HepG2 (cell line): ENCODE measurements around the gene ACOT8. TPM values are rescaled to one million over a fixed set of nuclear protein-coding genes. Genes with fewer than 3 reads are reported as not detected.

Experiments used
- ARNT ChIP-seq: fragments of 450-650 bp; IDR thresholded peaks from 2 replicates; pipeline ENCODE4 v1.6.1; 2017
- CAMTA2 ChIP-seq: sonication (generic); formaldehyde crosslinking; IDR thresholded peaks from 2 replicates; pipeline ENCODE4 v1.4.0; 2020; ENCODE audit warnings: mild to moderate bottlenecking, missing genetic modification reagents, borderline replicate concordance
- CBX5 ChIP-seq: sonication (generic); formaldehyde crosslinking; IDR thresholded peaks from 2 replicates; pipeline ENCODE4 v1.4.0; 2020; ENCODE audit warnings: missing genetic modification reagents, borderline replicate concordance
- CEBPB ChIP-seq: IDR thresholded peaks from 2 replicates; pipeline ENCODE4 v1.6.1; 2011; ENCODE audit warnings: low read depth, low read length, improper control_type of control experiment, borderline replicate concordance
- GFI1 ChIP-seq: sonication (generic); formaldehyde crosslinking; IDR thresholded peaks from 2 replicates; pipeline ENCODE4 v1.5.0; 2020; ENCODE audit warnings: missing genetic modification reagents, mild to moderate bottlenecking, borderline replicate concordance
- HOXA3 ChIP-seq: sonication (generic); formaldehyde crosslinking; IDR thresholded peaks from 2 replicates; pipeline ENCODE4 v1.5.0; 2020; ENCODE audit warnings: missing genetic modification reagents
- NBN ChIP-seq: fragments of 450-650 bp; conservative IDR thresholded peaks from 2 replicates; pipeline ENCODE4 v1.6.1; 2017
- PHF21A ChIP-seq: sonication (generic); formaldehyde crosslinking; IDR thresholded peaks from 2 replicates; pipeline ENCODE4 v1.5.0; 2020; ENCODE audit warnings: mild to moderate bottlenecking, missing genetic modification reagents
- SALL1 ChIP-seq: sonication (generic); formaldehyde crosslinking; IDR thresholded peaks from 2 replicates; pipeline ENCODE4 v1.8.0; 2022; ENCODE audit warnings: mild to moderate bottlenecking, missing genetic modification reagents
- SOX6 ChIP-seq, 2 experiments: fragments of 450-650 bp in 1 of 2; sonication (generic) in 1 of 2; formaldehyde crosslinking in 1 of 2; IDR thresholded peaks; 2 replicates each; pipeline versions ENCODE4 v1.4.0 to v1.6.1; 2017 to 2020; ENCODE audit warnings: antibody characterized with exemption in 1 of 2, mild to moderate bottlenecking in 1 of 2, missing genetic modification reagents in 1 of 2
- TBX3 ChIP-seq: fragments of 450-650 bp; IDR thresholded peaks from 2 replicates; pipeline ENCODE4 v1.6.1; 2017; ENCODE audit warnings: antibody characterized with exemption, mild to moderate bottlenecking, inconsistent platforms, borderline replicate concordance
- YY1 ChIP-seq: IDR thresholded peaks from 2 replicates; pipeline ENCODE4 v1.6.1; 2011; ENCODE audit warnings: low read length, low read depth, moderate library complexity, mild to moderate bottlenecking; ENCODE audit not compliant: insufficient read depth, insufficient replicate concordance
- ZKSCAN8 ChIP-seq: IDR thresholded peaks from 2 replicates; pipeline ENCODE4 v1.6.1; 2016; ENCODE audit warnings: borderline replicate concordance, missing genetic modification reagents, missing compliant biosample characterization
- ZNF143 ChIP-seq: sonication (generic); formaldehyde crosslinking; IDR thresholded peaks from 2 replicates; pipeline ENCODE4 v1.4.0; 2020; ENCODE audit warnings: missing genetic modification reagents
- ZNF30 ChIP-seq: sonication (generic); formaldehyde crosslinking; IDR thresholded peaks from 2 replicates; pipeline ENCODE4 v1.5.0; 2020; ENCODE audit warnings: mild to moderate bottlenecking, missing genetic modification reagents
- ZNF44 ChIP-seq: sonication (generic); formaldehyde crosslinking; IDR thresholded peaks from 2 replicates; pipeline ENCODE4 v1.5.1; 2020; ENCODE audit warnings: mild to moderate bottlenecking, missing genetic modification reagents
- ZNF772 ChIP-seq: sonication (generic); formaldehyde crosslinking; IDR thresholded peaks from 2 replicates; pipeline ENCODE4 v1.5.0; 2020; ENCODE audit warnings: mild to moderate bottlenecking, missing genetic modification reagents
- ZNF878 ChIP-seq: sonication (generic); formaldehyde crosslinking; IDR thresholded peaks from 2 replicates; pipeline ENCODE4 v1.8.1; 2023; ENCODE audit warnings: mild to moderate bottlenecking, missing genetic modification reagents, moderate library complexity
- ZSCAN21 ChIP-seq: sonication (generic); formaldehyde crosslinking; IDR thresholded peaks from 2 replicates; pipeline ENCODE4 v1.8.0; 2022; ENCODE audit warnings: mild to moderate bottlenecking, missing genetic modification reagents, moderate library complexity, borderline replicate concordance
- polyA plus RNA-seq, 8 experiments: library from polyadenylated mRNA; depleted of rRNA in 3 of 8; stranded (reverse) in 7 of 8; unstranded in 1 of 8; fragments of >200 nt; fragmentation: Illumina TruSeq in 4 of 8; extraction: Trizol in 4 of 8; gene quantifications; 2 replicates each; pipeline versions ENCODE4 v1.2.1 to v1.2.3, GENCODE V29; 2011 to 2016; ENCODE audit warnings: low read depth in 4 of 8, missing spikeins in 1 of 8, mixed read lengths in 1 of 8; ENCODE audit not compliant: insufficient read depth in 1 of 8
- total RNA-seq, 5 experiments: library from RNA; depleted of rRNA; stranded (reverse); fragments of >200 nt; fragmentation: Illumina TruSeq; extraction: Trizol; gene quantifications; 2 replicates each; pipeline ENCODE4 v1.2.3, GENCODE V29; 2016; ENCODE audit warnings: low read depth in 1 of 5
- TF ChIP-seq, protein P1 (sequence below): sonication (generic); formaldehyde crosslinking; IDR thresholded peaks from 2 replicates; pipeline ENCODE4 v1.8.0; 2022; ENCODE audit warnings: missing genetic modification reagents, low read depth, mild to moderate bottlenecking, borderline replicate concordance
- TF ChIP-seq, protein P2 (sequence below): sonication (generic); formaldehyde crosslinking; IDR thresholded peaks from 2 replicates; pipeline ENCODE4 v1.5.0; 2020; ENCODE audit warnings: mild to moderate bottlenecking, low read depth, missing genetic modification reagents, borderline replicate concordance
- TF ChIP-seq, protein P3 (sequence below): sonication (generic); formaldehyde crosslinking; IDR thresholded peaks from 2 replicates; pipeline ENCODE4 v1.4.0; 2020; ENCODE audit warnings: missing genetic modification reagents
- TF ChIP-seq, protein P4 (sequence below): sonication (generic); formaldehyde crosslinking; conservative IDR thresholded peaks from 2 replicates; pipeline ENCODE4 v1.4.0; 2020; ENCODE audit warnings: missing genetic modification reagents

The ACOT8 gene
- total and polyA plus RNA-seq, 2 of the 13 experiments (the other 11 are each of a cell fraction or from before 2014, with no cell fraction given): 31.4 to 45.5 TPM

DNA sequence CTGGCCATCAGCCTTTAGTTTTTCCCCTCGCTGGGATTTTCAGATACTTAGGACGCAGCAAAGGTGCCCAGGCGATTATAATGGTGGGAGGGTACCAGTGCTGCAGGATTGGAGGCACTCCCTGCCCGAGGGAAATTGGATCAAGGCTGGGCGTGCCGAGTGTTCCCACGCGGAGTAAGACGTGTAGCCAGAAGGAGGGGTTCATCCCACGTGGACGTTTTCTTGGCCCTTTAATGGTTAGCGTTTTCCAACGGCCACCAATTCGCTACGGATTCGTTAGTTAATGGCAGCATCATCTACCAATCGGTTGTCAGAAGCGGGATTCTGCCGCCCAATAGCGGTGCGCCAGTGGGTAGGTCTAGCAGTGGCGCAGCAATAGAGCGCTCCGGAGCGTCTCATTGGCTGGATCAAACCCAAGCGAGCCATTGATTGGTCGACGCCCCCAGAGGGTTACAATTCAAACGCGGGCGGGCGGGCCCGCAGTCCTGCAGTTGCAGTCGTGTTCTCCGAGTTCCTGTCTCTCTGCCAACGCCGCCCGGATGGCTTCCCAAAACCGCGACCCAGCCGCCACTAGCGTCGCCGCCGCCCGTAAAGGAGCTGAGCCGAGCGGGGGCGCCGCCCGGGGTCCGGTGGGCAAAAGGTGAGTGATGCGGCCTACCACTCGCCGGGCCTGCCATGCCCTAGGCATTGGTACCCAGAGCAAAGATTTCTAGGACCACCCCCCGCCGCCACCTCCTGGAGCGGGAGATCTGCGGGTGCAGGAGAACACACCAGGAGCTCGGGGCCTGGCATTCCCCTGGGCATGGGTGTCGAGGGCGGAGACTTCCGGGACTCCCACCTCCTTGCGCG, 44.8 kb downstream of the ACOT8 start, which contains the start of gene UBE2C (continued):
- TF ChIP-seq ZSCAN21 (CRISPR knock-in tag): peak; percentile 75
- TF ChIP-seq ZNF30 (CRISPR knock-in tag): no peak
- TF ChIP-seq, protein P1, sequence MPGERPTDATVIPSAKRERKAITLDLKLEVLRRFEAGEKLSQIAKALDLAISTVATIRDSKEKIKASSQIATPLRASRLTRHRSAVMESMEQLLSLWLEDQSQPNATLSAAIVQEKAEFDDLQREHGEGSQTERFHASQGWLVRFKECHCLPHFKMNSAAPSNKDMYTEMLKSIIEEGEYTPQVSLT (CRISPR knock-in tag): no peak
- no peak for TF ChIP-seq YY1
- TF ChIP-seq, protein P2, sequence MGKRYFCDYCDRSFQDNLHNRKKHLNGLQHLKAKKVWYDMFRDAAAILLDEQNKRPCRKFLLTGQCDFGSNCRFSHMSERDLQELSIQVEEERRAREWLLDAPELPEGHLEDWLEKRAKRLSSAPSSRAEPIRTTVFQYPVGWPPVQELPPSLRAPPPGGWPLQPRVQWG (CRISPR knock-in tag): no peak
- TF ChIP-seq SOX6 (IDR thresholded peaks at IDR 0.05): no peak
- 0 out of 2 replicates have a peak, but pooled peaks have one; percentile 13 for TF ChIP-seq SOX6 (CRISPR knock-in tag; IDR thresholded peaks at IDR 0.05)
- TF ChIP-seq TBX3: no peak
- peak; percentile 33; the same call in 1 of the 2 replicates for TF ChIP-seq ZNF772 (CRISPR knock-in tag)
- TF ChIP-seq ARNT: no peak
- peak; percentile 70 for TF ChIP-seq SALL1 (CRISPR knock-in tag)
- TF ChIP-seq CBX5 (CRISPR knock-in tag): no peak; the same call in 1 of the 2 replicates
- no peak for TF ChIP-seq ZNF143 (CRISPR knock-in tag)
- TF ChIP-seq, protein P3, sequence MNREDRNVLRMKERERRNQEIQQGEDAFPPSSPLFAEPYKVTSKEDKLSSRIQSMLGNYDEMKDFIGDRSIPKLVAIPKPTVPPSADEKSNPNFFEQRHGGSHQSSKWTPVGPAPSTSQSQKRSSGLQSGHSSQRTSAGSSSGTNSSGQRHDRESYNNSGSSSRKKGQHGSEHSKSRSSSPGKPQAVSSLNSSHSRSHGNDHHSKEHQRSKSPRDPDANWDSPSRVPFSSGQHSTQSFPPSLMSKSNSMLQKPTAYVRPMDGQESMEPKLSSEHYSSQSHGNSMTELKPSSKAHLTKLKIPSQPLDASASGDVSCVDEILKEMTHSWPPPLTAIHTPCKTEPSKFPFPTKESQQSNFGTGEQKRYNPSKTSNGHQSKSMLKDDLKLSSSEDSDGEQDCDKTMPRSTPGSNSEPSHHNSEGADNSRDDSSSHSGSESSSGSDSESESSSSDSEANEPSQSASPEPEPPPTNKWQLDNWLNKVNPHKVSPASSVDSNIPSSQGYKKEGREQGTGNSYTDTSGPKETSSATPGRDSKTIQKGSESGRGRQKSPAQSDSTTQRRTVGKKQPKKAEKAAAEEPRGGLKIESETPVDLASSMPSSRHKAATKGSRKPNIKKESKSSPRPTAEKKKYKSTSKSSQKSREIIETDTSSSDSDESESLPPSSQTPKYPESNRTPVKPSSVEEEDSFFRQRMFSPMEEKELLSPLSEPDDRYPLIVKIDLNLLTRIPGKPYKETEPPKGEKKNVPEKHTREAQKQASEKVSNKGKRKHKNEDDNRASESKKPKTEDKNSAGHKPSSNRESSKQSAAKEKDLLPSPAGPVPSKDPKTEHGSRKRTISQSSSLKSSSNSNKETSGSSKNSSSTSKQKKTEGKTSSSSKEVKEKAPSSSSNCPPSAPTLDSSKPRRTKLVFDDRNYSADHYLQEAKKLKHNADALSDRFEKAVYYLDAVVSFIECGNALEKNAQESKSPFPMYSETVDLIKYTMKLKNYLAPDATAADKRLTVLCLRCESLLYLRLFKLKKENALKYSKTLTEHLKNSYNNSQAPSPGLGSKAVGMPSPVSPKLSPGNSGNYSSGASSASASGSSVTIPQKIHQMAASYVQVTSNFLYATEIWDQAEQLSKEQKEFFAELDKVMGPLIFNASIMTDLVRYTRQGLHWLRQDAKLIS: no peak
- no peak for TF ChIP-seq GFI1 (CRISPR knock-in tag)
- TF ChIP-seq PHF21A (CRISPR knock-in tag): 0 out of 2 replicates have a peak, but pooled peaks have one; percentile 3
- TF ChIP-seq, protein P4, sequence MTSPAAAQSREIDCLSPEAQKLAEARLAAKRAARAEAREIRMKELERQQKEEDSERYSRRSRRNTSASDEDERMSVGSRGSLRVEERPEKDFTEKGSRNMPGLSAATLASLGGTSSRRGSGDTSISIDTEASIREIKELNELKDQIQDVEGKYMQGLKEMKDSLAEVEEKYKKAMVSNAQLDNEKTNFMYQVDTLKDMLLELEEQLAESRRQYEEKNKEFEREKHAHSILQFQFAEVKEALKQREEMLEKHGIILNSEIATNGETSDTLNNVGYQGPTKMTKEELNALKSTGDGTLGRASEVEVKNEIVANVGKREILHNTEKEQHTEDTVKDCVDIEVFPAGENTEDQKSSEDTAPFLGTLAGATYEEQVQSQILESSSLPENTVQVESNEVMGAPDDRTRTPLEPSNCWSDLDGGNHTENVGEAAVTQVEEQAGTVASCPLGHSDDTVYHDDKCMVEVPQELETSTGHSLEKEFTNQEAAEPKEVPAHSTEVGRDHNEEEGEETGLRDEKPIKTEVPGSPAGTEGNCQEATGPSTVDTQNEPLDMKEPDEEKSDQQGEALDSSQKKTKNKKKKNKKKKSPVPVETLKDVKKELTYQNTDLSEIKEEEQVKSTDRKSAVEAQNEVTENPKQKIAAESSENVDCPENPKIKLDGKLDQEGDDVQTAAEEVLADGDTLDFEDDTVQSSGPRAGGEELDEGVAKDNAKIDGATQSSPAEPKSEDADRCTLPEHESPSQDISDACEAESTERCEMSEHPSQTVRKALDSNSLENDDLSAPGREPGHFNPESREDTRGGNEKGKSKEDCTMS (CRISPR knock-in tag): no peak
- TF ChIP-seq ZNF878 (CRISPR knock-in tag): peak; percentile 83; the same call in 1 of the 2 replicates
- TF ChIP-seq CAMTA2: no peak
- no peak for TF ChIP-seq ZNF44 (CRISPR knock-in tag)
- peak; percentile 74; the same call in 1 of the 2 replicates for TF ChIP-seq HOXA3 (CRISPR knock-in tag)
- TF ChIP-seq CEBPB: no peak
- no peak for TF ChIP-seq ZKSCAN8 (CRISPR knock-in tag)
- no peak for TF ChIP-seq NBN
